Gastrocnemius medialis (tissue), 4 donors: ENCODE results near the gene SVOPL. TPM values are rescaled to one million over a fixed set of nuclear protein-coding genes. Genes with fewer than 3 reads are reported as not detected.

Experiments
- ATAC-seq, 2 donors: fragments of 150-250 bp; one replicate each; pipeline ENCODE4 v1.9.1; 2016
- DNase-seq, 2 donors: peaks; one replicate each; pipeline ENCODE4 v3.0.0-alpha.2; 2019
- H3K27ac ChIP-seq, 4 donors: fragments of 200-600 bp; sonication (generic); 1 replicate in 1 of 4; 2 replicates in 3 of 4; pipeline ENCODE4 v1.5.1; 2016 to 2018; ENCODE audit warnings: mild to moderate bottlenecking in 2 of 4, moderate library complexity in 1 of 4
- H3K27me3 ChIP-seq, 3 donors: fragments of 200-600 bp; sonication (generic) in 2 of 3; 1 replicate in 1 of 3; 2 replicates in 2 of 3; pipeline versions ENCODE4 v1.5.1 to v1.6.0; 2016 to 2019; ENCODE audit warnings: mild to moderate bottlenecking in 1 of 3, moderate library complexity in 1 of 3
- H3K36me3 ChIP-seq, 2 donors: fragments of 200-600 bp; sonication (generic) in 1 of 2; one replicate each; pipeline ENCODE4 v1.5.1; 2017 to 2018
- H3K4me1 ChIP-seq, 2 donors: fragments of 200-600 bp; sonication (generic) in 1 of 2; one replicate each; pipeline ENCODE4 v1.5.1; 2016 to 2017; ENCODE audit warnings: mild to moderate bottlenecking in 2 of 2
- H3K4me3 ChIP-seq, 4 donors: fragments of 200-600 bp; sonication (generic) in 3 of 4; 1 replicate in 1 of 4; 2 replicates in 3 of 4; pipeline ENCODE4 v1.5.1; 2016 to 2019; ENCODE audit warnings: mild to moderate bottlenecking in 2 of 4
- H3K9me3 ChIP-seq, 3 donors: fragments of 200-600 bp; sonication (generic) in 2 of 3; 1 replicate in 1 of 3; 2 replicates in 2 of 3; pipeline ENCODE4 v1.5.1; 2016 to 2019
- POLR2A ChIP-seq, 2 donors: fragments of 450-650 bp; IDR thresholded peaks; one replicate each; pipeline ENCODE4 v1.6.1; 2017; ENCODE audit warnings: antibody characterized with exemption in 2 of 2, mild to moderate bottlenecking in 2 of 2, moderate library complexity in 2 of 2
- in situ Hi-C, 4 donors: fragments of 200-750 bp; cut with MboI; loops; one replicate each; pipeline versions ENCODE4 v1.15.0 to v1.8.0; 2017; ENCODE audit warnings: low sequenced_read_pairs in 4 of 4
- intact Hi-C: fragments of 100-400 bp; cut with DNase I; formaldehyde crosslinking; loops from one replicate; pipeline ENCODE4 v1.15.1; 2023; ENCODE audit warnings: low total_unique reads
- total RNA-seq, 4 donors: library from RNA; depleted of rRNA; stranded (reverse); fragments of >200 nt; gene quantifications; one replicate each; pipeline versions ENCODE4 v1.1.0 to v1.2.3, GENCODE V29; 2016
- TF ChIP-seq, protein P1 (sequence below), 5 experiments: fragments of 450-650 bp in 3 of 5; fragments of 200-600 bp in 2 of 5; sonication (generic) in 2 of 5; IDR thresholded peaks in 4 of 5; conservative IDR thresholded peaks in 1 of 5; 1 replicate in 4 of 5; 2 replicates in 1 of 5; pipeline ENCODE4 v1.5.1; 2016 to 2019; ENCODE audit warnings: antibody characterized with exemption in 5 of 5, mild to moderate bottlenecking in 3 of 5, moderate library complexity in 3 of 5

The SVOPL gene
- total RNA-seq, 4 donors from 2014 or later: not detected

DNA sequence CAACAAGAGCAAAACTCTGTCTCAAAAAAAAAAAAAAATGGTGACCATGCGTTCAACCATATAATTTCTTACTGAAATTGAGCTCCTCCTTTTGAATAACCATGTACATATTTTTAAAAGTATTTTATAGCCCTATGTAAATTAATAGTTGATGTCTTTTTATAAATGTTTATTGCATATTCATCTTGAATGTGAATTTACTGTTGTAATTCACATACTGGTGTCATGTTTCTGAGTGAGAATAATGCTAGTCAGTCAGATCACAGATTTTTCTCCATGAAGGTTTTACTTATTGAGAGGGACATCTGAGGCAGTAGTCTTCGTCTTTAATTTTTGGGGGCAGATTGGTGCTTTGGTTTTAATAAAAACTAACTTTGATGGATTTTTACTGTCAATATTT lies 112.2 kb downstream of the SVOPL start:
- ATAC-seq: no peak
- Histone ChIP-seq H3K36me3 (peaks cover 0 to 25% of the 10 kb centered on the region in 2 donors), H3K9me3 (no peaks in the 10 kb centered on the region), H3K27me3 (no peaks in the 10 kb centered on the region), H3K4me3 (no peak overlapping the region), H3K27ac (no peak overlapping the region), H3K4me1 (no peaks in the 10 kb centered on the region)
- in situ Hi-C loops (no loop called here), intact Hi-C loops (no loop called here)
- TF ChIP-seq, protein P1, sequence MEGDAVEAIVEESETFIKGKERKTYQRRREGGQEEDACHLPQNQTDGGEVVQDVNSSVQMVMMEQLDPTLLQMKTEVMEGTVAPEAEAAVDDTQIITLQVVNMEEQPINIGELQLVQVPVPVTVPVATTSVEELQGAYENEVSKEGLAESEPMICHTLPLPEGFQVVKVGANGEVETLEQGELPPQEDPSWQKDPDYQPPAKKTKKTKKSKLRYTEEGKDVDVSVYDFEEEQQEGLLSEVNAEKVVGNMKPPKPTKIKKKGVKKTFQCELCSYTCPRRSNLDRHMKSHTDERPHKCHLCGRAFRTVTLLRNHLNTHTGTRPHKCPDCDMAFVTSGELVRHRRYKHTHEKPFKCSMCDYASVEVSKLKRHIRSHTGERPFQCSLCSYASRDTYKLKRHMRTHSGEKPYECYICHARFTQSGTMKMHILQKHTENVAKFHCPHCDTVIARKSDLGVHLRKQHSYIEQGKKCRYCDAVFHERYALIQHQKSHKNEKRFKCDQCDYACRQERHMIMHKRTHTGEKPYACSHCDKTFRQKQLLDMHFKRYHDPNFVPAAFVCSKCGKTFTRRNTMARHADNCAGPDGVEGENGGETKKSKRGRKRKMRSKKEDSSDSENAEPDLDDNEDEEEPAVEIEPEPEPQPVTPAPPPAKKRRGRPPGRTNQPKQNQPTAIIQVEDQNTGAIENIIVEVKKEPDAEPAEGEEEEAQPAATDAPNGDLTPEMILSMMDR (IDR thresholded peaks at IDR 0.05 in 4 of 5, conservative IDR thresholded peaks at IDR 0.05 in 1 of 5): no peak
- no peak for TF ChIP-seq POLR2A (IDR thresholded peaks at IDR 0.05)
- DNase-seq: no peak

- H3K27me3 ChIP-seq: no peaks in the 10 kb centered on the region
- ATAC-seq: no peak
- no peaks in the 10 kb centered on the region for H3K4me1 ChIP-seq
- no peak for DNase-seq
- H3K9me3 ChIP-seq: no peaks in the 10 kb centered on the region
- H3K4me3 ChIP-seq: no peak overlapping the region
- H3K27ac ChIP-seq: no peak overlapping the region
- intact Hi-C loops (no loop called here), in situ Hi-C loops (no loop called here)
- TF ChIP-seq POLR2A (IDR thresholded peaks at IDR 0.05): no peak
- TF ChIP-seq, protein P1 (IDR thresholded peaks at IDR 0.05 in 4 of 5, conservative IDR thresholded peaks at IDR 0.05 in 1 of 5): no peak
- peaks cover 0 to 31% of the 10 kb centered on the region in 2 donors for H3K36me3 ChIP-seq
Observed at GRCh38 chr7:138587485-138587884, 113.7 kb downstream of the SVOPL start.

DNA sequence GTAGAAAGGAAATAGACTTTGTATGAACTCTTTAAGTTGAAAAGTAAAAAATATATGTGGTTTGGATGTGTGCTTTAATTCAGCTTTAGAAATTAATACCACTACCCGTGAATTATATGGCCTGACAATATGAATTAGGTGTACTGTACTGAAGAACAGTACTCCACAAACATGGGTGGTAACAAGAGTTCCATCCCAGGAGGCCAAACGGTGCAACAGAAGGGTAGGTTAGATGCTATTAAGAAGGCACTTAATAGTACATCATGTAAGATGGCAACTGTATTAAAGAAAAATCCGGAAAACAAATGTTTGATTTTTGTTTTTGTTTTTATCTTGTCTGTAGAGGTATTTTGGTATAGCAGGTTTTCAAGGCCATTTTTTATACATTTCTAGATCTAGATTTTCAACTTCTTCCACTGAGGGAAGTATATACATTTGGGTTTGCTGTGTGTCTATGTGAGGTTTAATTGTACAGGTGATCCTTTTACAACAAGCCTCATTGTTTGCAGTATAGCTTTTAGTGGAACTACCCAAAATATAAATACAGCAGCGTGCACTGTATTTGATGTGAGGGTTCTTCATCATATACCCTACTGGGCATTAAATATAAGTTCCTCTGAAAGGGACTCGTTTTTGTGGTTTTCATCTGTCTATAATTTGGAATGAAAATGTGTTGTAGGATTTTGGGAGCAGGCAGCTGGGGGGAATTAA lies 115.7 kb downstream of the SVOPL start:
- H3K27me3 ChIP-seq: no peaks in the 10 kb centered on the region
- intact Hi-C loops: no loop called here
- no peak overlapping the region for H3K4me3 ChIP-seq
- no peak for TF ChIP-seq POLR2A (IDR thresholded peaks at IDR 0.05)
- TF ChIP-seq, protein P1 (IDR thresholded peaks at IDR 0.05 in 4 of 5, conservative IDR thresholded peaks at IDR 0.05 in 1 of 5): no peak
- no peak for ATAC-seq
- in situ Hi-C loops: no loop called here
- no peak overlapping the region for H3K27ac ChIP-seq
- H3K9me3 ChIP-seq: no peaks in the 10 kb centered on the region
- DNase-seq: no peak
- H3K36me3 ChIP-seq: peaks cover 0 to 48% of the 10 kb centered on the region in 2 donors
- H3K4me1 ChIP-seq: no peaks in the 10 kb centered on the region

DNA sequence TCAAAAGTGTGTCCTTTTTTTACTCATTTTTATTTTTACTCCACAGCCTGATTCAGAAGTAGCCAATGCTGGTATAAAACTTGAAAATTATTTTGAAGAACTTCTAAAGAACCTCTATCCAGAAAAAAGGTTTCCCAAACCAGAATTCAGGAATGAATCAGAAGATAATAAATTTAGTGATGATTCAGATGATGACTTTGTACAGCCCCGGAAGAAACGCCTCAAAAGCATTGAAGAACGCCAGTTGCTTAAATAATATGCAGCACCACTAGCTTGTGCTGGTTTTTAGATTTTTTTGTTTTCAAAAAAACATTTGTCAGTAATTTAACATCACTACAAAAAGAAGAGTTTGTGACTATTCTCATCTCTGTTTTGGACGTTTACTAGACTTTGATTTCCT lies 116.5 kb downstream of the SVOPL start:
- Histone ChIP-seq H3K27ac (no peak overlapping the region), H3K9me3 (no peaks in the 10 kb centered on the region), H3K4me1 (no peaks in the 10 kb centered on the region), H3K4me3 (no peak overlapping the region), H3K27me3 (no peaks in the 10 kb centered on the region), H3K36me3 (peaks cover 0 to 56% of the 10 kb centered on the region in 2 donors)
- TF ChIP-seq POLR2A (IDR thresholded peaks at IDR 0.05): no peak
- TF ChIP-seq, protein P1 (IDR thresholded peaks at IDR 0.05 in 4 of 5, conservative IDR thresholded peaks at IDR 0.05 in 1 of 5): no peak
- no peak for DNase-seq
- in situ Hi-C loops: no loop called here
- ATAC-seq: no peak
- intact Hi-C loops: no loop called here

GRCh38 chr7:138584283-138584682 lies 116.9 kb downstream of the SVOPL start:
- no peaks in the 10 kb centered on the region for H3K4me1 ChIP-seq
- H3K4me3 ChIP-seq: no peak overlapping the region
- TF ChIP-seq, protein P1 (IDR thresholded peaks at IDR 0.05 in 4 of 5, conservative IDR thresholded peaks at IDR 0.05 in 1 of 5): no peak
- no peak for TF ChIP-seq POLR2A (IDR thresholded peaks at IDR 0.05)
- no peaks in the 10 kb centered on the region for H3K27me3 ChIP-seq
- H3K9me3 ChIP-seq: no peaks in the 10 kb centered on the region
- in situ Hi-C loops: no loop called here
- no peak overlapping the region for H3K27ac ChIP-seq
- intact Hi-C loops: no loop called here
- peaks cover 0 to 60% of the 10 kb centered on the region in 2 donors for H3K36me3 ChIP-seq
- DNase-seq (no peak), ATAC-seq (no peak)
